H1 (cell line): ENCODE measurements around the gene HSPA1A. TPM values are rescaled to one million over a fixed set of nuclear protein-coding genes. Genes with fewer than 3 reads are reported as not detected.

Experiments
- ASH2L ChIP-seq: fragments of 200-600, 300-600 bp; sonication (generic); IDR thresholded peaks from one replicate; pipeline ENCODE4 v1.7.1; 2017; ENCODE audit warnings: low read length
- RBBP5 ChIP-seq: IDR thresholded peaks from 2 replicates; pipeline ENCODE4 v1.7.1; 2012; ENCODE audit warnings: low read depth, mild to moderate bottlenecking, inconsistent platforms, low read length, moderate library complexity, borderline replicate concordance
- RNF2 ChIP-seq: fragments of 200-900, 300-1000 bp; sonication (generic); IDR thresholded peaks from 2 replicates; pipeline ENCODE4 v1.7.1; 2016; ENCODE audit warnings: borderline replicate concordance, low read depth, mild to moderate bottlenecking, antibody characterized with exemption, low read length; ENCODE audit not compliant: poor library complexity, severe bottlenecking; ENCODE audit errors: missing control alignments
- polyA plus RNA-seq, 7 experiments: library from polyadenylated mRNA; depleted of rRNA in 3 of 7; stranded (reverse) in 5 of 7; unstranded in 2 of 7; fragments of >200 nt in 5 of 7; fragments of 200-250 nt in 2 of 7; gene quantifications; 1 replicate in 5 of 7; 2 replicates in 1 of 7; 4 replicates in 1 of 7; pipeline versions ENCODE4 v1.2.1 to v1.2.3, GENCODE V29; 2011 to 2013; ENCODE audit warnings: missing spikeins in 2 of 7, mixed read lengths in 2 of 7
- total RNA-seq: library from RNA; stranded (reverse); fragmentation: NEBNext Ultra II Directional; extraction: Animal tissue kit (Norgen Biotek cat#: 25700); gene quantifications from 2 replicates; pipeline ENCODE4 v1.2.1, GENCODE V29; 2021
- TF ChIP-seq, protein P1 (sequence below): IDR thresholded peaks from 2 replicates; pipeline ENCODE4 v1.6.1; 2011; ENCODE audit warnings: low read depth, mild to moderate bottlenecking, low read length; ENCODE audit not compliant: insufficient read depth

The HSPA1A gene
- total and polyA plus RNA-seq, 2 of the 8 experiments (the other 6 are each of a cell fraction or from before 2014, with no cell fraction given) = 40.7 to 54.0 TPM

DNA sequence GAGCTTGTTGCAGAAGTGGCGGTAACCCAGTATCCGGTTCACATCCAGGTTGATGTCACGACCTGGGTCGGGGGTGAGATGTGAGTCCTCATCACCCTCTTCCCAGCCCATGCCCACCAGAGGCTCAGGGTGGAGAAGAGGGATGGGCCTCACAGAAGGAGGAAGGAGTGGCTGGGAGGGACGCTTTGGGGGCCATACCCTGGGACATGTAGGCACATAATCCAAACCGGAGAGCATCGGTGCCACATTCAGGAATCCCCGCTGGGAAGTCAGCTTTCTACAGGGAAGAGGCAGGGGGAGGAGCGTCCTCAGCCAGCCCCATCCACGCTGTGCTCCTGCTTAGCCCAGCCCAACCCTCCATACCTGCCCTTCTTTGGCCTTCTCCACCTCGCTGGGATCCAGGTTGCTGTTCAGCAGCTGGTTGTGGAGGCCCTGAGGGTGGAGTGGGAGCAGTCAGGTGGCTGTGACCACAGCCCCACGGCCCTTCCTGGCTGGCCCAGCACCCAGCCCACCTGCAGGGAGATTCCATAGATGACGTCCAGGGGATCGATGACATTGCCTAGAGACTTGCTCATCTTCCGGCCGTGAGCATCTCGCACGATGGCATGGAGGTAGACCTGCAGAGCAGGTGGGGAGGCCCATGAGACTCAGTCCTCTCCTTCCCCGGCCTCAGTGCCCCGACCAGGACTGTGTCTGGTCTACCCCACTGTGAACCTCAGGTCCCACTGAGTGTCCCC, 34.7 kb upstream of the HSPA1A start (continued):
- TF ChIP-seq RBBP5 = no peak
- no peak for TF ChIP-seq ASH2L
- TF ChIP-seq, protein P1, sequence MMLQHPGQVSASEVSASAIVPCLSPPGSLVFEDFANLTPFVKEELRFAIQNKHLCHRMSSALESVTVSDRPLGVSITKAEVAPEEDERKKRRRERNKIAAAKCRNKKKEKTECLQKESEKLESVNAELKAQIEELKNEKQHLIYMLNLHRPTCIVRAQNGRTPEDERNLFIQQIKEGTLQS = no peak
- no peak for TF ChIP-seq RNF2
